T-helper 22 cell (primary cell): Measurements from ENCODE around the gene AMN.

Experiments used
- DNase-seq: peaks from one replicate; pipeline ENCODE4 v3.0.0-alpha.2; 2020; ENCODE audit warnings: low read depth

Gene AMN

GRCh38 chr14:102966681-102967505 is 44.4 kb downstream of the AMN start:
- no peak for DNase-seq

DNA sequence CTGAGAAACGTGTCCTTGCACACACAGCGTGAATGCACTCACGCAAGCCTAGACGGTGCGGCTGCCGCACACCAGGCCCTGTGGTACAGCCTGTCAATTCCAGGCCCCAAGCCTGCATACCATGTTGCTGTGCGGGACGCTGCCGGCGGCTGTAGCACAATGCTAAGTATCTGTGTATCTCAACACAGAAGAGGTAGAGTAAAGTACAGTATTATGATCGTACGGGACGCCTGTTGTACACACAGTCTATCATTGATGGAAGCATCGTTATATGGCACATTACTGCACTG is 45.0 kb downstream of the AMN start:
- no peak for DNase-seq

GRCh38 chr14:102968306-102968705 is 45.8 kb downstream of the AMN start:
- DNase-seq: no peak

DNA sequence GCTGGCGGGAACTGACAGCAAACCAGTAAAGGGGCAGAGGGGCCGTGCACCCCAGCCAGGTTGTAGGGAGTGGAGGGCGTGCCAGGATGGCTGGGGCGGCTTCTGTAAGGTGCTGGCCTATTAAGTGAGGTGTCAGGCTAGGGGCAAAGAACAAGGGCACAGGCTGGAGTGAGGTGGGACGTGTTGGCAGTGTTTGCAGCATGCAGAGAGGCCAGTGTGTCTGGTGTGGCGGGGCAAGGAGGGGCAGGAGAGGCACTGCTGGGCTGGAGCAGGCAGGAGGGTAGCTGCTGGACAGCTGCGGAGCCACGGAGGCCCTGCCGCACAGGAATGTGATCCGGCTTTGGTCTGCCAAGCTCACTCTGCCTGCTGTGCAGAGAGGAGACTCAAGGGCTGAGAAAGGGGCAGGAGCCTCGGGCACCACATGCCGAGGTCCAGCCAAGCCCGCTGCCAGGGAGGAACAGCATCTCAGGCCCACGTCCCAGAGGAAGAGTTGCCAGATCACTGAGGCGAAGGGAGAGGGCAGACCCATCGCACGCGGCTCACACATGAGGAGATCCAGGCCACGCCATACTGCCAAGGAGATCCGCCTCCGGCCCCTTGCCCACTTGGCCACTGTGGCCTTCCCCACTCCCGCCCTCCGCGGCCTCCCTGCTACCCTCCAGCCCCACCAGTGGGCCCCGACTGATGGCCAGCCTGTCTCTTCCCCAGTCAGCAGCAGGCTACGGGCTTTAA is 46.8 kb downstream of the AMN start:
- no peak for DNase-seq

GRCh38 chr14:102969901-102970300 is 47.4 kb downstream of the AMN start:
- DNase-seq: no peak

DNA sequence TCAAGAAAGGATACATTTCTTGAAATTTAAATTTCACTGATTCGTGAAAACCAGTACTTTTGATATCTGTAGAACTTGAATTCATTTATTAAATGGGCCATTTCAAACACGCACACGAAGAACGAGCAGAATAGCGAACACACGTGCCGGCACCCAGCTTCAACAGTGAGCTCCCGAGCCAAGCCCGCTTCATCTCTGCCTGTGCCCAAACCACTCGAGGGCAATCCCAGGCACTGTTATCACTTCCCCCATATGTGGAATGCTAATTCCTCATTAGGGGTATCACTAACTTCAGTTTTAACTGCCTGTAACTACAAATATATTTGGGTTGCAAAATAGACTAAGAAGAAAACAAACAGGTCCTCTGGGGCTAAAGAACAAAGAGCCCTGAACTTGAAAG is 48.0 kb downstream of the AMN start:
- no peak for DNase-seq

DNA sequence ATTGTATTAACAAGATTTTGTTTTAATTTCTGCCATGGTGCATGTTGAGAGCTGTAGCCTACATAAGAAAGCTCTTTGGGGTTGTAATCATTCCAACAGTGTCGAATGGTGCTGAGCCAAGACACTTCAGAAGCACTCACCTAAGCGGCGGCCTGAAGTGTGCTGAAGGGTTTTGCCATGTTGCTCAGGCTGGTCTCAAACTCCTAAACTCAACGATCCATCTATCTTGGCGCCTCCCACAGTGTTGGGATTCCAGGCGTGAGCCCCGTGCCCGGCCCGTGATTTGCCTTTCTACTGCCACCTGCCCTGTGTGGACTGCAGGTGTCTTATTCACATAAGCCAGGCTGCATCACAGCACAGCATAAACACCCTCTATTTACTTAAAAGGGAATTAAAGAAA is 48.9 kb downstream of the AMN start:
- no peak for DNase-seq

DNA sequence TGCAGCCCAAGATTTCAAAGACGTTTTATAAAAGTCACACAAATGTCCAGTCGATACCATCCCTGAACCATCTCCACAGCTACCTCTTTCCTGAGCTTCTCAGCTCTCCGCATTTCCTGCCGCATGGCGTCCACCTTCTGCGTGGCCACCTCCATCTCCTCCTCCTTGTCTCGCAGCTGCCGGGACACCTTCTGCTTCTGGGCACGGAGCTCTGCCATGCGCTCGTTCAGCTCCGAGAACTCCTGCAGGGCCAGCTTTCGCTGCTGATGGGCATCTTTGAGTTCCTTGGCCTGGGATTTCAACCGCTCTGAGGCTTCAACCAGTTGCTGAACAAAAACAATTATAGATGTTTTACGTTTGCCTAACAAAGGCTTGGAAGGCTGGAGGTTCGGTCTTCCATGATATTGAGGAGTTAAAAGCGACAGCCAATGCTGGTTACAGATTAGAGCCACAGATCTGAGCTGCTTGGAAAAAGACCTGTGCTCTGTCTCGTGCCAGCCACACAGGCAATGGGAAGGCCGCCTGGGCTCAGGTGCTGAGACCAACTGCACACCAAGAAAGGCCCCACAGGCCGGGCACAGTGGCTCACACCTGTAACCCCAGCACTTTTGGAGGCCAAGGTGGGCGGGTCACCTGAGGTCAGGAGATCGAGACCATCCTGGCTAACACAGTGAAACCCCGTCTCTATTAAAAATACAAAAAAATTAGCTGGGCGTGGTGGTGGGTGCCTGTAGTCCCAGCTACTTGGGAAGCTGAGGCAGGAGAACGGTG is 49.6 kb downstream of the AMN start:
- no peak for DNase-seq

- no peak for DNase-seq
Observed at GRCh38 chr14:102973706-102974285, 51.3 kb downstream of the AMN start.

DNA sequence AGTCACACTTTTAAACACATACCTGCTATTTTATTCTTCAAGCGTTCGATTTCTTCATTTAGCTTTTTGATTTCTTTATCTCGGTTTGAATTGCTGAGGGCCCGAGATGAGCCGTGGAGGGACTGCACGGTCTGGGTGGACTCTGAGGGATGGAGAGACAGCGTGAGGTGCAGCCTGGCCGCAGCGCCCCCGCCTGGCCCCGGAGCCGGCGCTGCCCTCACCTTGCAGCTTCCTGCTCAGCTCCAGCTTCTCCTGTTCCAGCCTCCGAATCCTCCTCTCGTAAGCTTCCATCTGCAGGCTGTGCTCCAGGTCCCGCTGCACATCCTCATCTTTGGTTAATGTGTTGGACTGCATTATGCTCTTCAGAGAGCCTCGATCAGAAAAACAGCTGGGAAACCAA is 53.2 kb downstream of the AMN start:
- no peak for DNase-seq

DNA sequence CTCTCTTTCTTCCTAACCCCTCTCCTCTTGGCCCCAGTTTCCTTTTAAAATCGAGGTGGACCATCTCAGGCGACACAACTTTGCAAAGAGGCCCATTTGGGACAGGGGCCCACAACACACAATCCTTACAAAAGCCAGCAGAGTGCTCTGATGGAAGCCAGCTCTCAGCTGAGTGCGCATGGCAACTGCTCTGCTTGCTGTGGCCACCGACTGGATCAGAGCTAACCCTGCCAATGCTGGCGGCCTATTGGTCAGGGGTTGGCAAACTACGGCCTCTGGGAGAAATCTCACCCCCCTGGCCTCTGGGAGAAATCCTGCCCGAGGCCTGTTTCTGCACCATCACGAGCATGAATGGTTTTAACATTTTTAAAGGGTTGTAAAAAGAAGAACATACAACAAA is 55.0 kb downstream of the AMN start:
- no peak for DNase-seq

DNA sequence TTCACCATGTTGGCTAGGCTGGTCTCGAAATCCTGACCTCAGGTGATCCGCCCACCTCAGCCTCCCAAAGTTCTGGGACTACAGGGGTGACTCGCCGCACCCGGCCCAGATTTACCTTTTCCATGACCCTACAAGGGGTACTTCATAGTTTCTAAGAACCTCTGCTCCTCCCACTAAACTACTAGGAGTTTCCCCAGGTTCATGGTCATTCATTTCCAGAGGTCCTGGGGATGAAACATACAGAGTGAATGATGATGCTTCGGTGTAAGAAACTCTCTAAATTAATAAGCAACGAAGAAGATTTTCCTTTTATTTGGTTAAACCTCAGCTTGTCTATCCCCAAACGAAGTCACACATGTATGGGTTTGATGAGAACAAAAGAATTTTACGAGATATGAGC is 56.9 kb downstream of the AMN start:
- DNase-seq: no peak

DNA sequence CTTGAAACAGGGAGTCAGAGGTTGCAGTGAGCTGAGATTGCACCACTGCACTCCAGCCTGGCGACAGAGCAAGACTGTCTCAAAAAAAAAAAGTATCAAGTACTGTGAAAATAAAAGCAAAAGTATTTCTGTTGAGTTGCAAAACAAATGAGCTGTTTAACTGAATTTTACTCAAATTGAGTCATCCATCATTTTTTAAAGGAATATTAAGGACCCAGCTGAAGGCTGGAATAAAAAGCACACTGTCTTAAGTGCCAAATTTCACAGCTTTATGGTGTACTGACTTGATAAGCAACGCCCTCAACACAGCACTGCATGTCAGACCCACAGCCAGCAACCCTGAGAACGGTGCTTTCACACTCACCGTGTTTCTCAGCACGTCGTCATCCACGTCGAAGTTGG is 57.9 kb downstream of the AMN start:
- no peak for DNase-seq
